HUES48 (cell line): ENCODE results near the gene NDUFAF8.

Source experiments
- H3K27ac ChIP-seq: one replicate; pipeline ENCODE4 v1.7.0; 2013; ENCODE audit warnings: low read depth, low read length, inconsistent platforms
- H3K27me3 ChIP-seq: 2 replicates; pipeline ENCODE4 v1.6.1; 2013; ENCODE audit warnings: mild to moderate bottlenecking, low read length; ENCODE audit not compliant: control insufficient read depth, insufficient read depth
- H3K36me3 ChIP-seq: 2 replicates; pipeline ENCODE4 v1.6.1; 2013; ENCODE audit warnings: low read length; ENCODE audit not compliant: control insufficient read depth, insufficient read depth
- H3K4me1 ChIP-seq: 2 replicates; pipeline ENCODE4 v1.6.1; 2013; ENCODE audit warnings: mild to moderate bottlenecking, low read length; ENCODE audit not compliant: control insufficient read depth, insufficient read depth
- H3K4me3 ChIP-seq: 2 replicates; pipeline ENCODE4 v1.5.1; 2013; ENCODE audit warnings: mild to moderate bottlenecking, low read depth, low read length
- H3K9ac ChIP-seq: 2 replicates; pipeline ENCODE4 v1.6.1; 2013; ENCODE audit warnings: mild to moderate bottlenecking, low read depth, low read length, moderate library complexity
- H3K9me3 ChIP-seq: 2 replicates; pipeline ENCODE4 v1.6.1; 2013; ENCODE audit warnings: low read length; ENCODE audit not compliant: control insufficient read depth, insufficient read depth

Gene NDUFAF8, protein sequence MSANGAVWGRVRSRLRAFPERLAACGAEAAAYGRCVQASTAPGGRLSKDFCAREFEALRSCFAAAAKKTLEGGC

GRCh38 chr17:81238815-81239713, at the start of gene NDUFAF8, which contains the start of gene TEPSIN:
Gene NDUFAF8 (plus strand): TSS chr17:81239318. CDS start chr17:81239364, 46 bp downstream.
Gene TEPSIN (minus strand): TSS chr17:81239055. CDS start chr17:81239033, 22 bp downstream.
- no peaks in the 10 kb centered on the region for H3K9me3 ChIP-seq
- H3K4me1 ChIP-seq, result peaks cover 9% of the 10 kb centered on the region; the same call in 1 of the 2 replicates
- H3K27me3 ChIP-seq, result no peaks in the 10 kb centered on the region
- H3K9ac ChIP-seq, result peak within 1 kb of the TSS; percentile 73
- H3K27ac ChIP-seq, result peak within 1 kb of the TSS; percentile 74
- peak within 1 kb of the TSS; percentile 82 for H3K4me3 ChIP-seq
- H3K36me3 ChIP-seq, result peaks cover 8% of the 10 kb centered on the region; the same call in 1 of the 2 replicates

- Histone ChIP-seq H3K4me3 (no peak overlapping the region), H3K27ac (no peak overlapping the region), H3K9me3 (no peaks in the 10 kb centered on the region), H3K27me3 (no peaks in the 10 kb centered on the region), H3K9ac (no peak overlapping the region), H3K4me1 (no peaks in the 10 kb centered on the region), H3K36me3 (peaks cover 30% of the 10 kb centered on the region)
Measured at GRCh38 chr17:81189670-81190530, 49.2 kb upstream of the NDUFAF8 start.

DNA sequence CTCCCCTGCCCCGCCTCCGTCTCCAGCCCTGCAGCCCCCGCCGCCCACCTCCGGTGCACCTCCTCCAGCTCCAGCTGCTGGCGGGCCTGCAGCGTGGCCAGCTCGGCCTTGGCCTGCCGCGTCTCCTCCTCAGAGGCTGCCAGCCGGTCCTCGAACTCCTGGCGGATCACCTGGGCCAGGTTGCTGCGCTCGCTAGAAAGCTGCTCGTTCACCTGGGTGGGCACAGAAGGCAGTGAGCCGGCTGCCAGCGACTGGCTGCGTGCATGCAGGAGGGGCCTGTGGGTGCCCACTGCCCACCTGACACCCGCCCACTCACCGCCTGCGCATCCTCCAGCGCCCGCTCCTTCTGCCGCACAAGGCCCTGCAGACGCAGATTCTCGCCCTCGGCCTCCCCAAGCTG, 48.5 kb upstream of the NDUFAF8 start:
- Histone ChIP-seq H3K9me3 (no peaks in the 10 kb centered on the region), H3K27ac (no peak overlapping the region), H3K4me3 (no peak overlapping the region), H3K36me3 (peaks cover 37% of the 10 kb centered on the region), H3K4me1 (no peaks in the 10 kb centered on the region), H3K9ac (no peak overlapping the region), H3K27me3 (no peaks in the 10 kb centered on the region)

DNA sequence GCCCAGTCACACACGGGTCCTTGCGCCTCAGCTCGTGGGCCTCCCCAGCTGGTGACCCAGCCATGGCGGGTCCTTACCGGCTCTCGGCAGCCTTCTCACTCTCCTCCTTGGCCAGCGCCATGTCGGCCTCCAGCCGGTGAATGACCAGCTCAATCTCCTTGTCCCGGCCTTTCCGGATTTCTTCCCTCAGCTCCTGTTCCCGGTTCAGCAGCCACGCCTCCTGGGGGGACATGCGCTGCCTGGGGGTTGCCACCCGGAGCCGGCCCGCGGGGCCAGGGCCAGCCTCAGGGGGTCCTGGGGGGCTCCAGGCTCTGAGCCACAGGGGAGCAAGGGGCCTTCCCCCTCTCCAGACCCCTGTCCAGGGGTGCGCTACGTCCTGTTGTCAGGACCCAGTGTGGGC, 48.0 kb upstream of the NDUFAF8 start:
- Histone ChIP-seq H3K36me3 (peaks cover 42% of the 10 kb centered on the region), H3K27ac (no peak overlapping the region), H3K9ac (no peak overlapping the region), H3K27me3 (no peaks in the 10 kb centered on the region), H3K4me3 (no peak overlapping the region), H3K4me1 (no peaks in the 10 kb centered on the region), H3K9me3 (no peaks in the 10 kb centered on the region)

GRCh38 chr17:81191646-81192045, 47.5 kb upstream of the NDUFAF8 start:
- H3K4me1 ChIP-seq, result no peaks in the 10 kb centered on the region
- no peak overlapping the region for H3K9ac ChIP-seq
- no peak overlapping the region for H3K27ac ChIP-seq
- H3K27me3 ChIP-seq, result no peaks in the 10 kb centered on the region
- H3K36me3 ChIP-seq, result peaks cover 47% of the 10 kb centered on the region
- H3K9me3 ChIP-seq, result no peaks in the 10 kb centered on the region
- H3K4me3 ChIP-seq, result no peak overlapping the region

- Histone ChIP-seq H3K9me3 (no peaks in the 10 kb centered on the region), H3K36me3 (peaks cover 49% of the 10 kb centered on the region), H3K4me1 (no peaks in the 10 kb centered on the region), H3K27ac (no peak overlapping the region), H3K27me3 (no peaks in the 10 kb centered on the region), H3K9ac (no peak overlapping the region), H3K4me3 (no peak overlapping the region)
Measured at GRCh38 chr17:81192386-81193050, 46.6 kb upstream of the NDUFAF8 start.

DNA sequence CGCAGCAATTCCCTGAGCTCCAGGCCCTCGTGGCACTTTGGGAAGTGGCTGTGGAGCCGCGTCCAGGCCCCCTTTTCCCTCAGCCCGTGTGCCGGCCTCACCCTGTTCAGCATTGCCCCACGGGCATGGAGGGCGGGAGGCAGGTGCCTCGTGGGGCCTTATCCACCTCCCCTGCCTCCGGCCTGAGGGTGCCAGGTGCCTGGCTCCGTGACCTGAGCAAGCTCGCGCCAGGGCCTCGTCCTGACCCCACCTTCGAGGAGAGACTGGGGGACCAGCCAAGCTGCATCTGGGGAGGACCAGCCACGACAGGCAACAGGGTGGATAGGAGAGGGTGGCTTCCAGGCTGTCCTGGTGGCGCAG, 46.1 kb upstream of the NDUFAF8 start:
- no peaks in the 10 kb centered on the region for H3K27me3 ChIP-seq
- H3K9me3 ChIP-seq, result no peaks in the 10 kb centered on the region
- H3K4me3 ChIP-seq, result no peak overlapping the region
- no peak overlapping the region for H3K9ac ChIP-seq
- peaks cover 54% of the 10 kb centered on the region for H3K36me3 ChIP-seq
- H3K4me1 ChIP-seq, result no peaks in the 10 kb centered on the region
- no peak overlapping the region for H3K27ac ChIP-seq

DNA sequence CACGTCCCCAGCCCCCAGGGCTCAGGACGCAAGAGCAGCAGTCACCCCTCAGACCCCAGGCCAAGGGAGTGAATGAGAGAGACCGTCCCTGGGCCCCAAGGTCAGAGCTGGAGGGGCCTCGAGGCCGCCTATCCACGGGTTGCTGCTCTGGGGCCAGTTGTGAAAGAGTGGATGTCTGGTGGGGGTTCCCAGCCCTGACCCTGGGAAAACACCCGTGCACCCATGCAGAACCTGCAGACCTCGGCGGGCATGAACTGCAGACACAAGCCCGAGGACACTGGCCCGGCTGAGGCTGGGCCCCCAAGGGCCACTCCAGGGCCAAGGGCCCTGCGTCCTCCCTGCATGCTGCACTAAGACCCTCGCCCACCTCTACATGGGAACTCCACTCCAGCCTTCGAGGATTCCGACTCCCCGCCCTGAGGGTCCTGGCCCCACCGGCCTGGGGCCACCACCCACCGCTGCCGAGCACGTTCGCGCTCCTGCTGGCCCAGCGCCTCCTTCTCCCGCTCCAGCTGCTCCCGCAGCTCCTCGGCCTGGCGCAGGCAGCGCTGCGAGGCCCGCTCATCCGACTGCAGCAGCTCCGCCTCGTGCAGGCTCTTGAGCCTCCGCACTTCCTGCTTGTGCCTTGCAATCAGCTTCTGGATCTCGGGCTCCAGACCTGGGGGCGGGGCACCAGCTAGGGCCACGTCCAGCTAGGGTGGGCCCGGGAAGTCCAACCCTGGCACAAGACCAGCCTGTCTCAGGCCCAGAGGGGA, 45.5 kb upstream of the NDUFAF8 start:
- no peak overlapping the region for H3K9ac ChIP-seq
- H3K4me3 ChIP-seq, result no peak overlapping the region
- H3K27ac ChIP-seq, result no peak overlapping the region
- H3K9me3 ChIP-seq, result no peaks in the 10 kb centered on the region
- no peaks in the 10 kb centered on the region for H3K4me1 ChIP-seq
- no peaks in the 10 kb centered on the region for H3K27me3 ChIP-seq
- H3K36me3 ChIP-seq, result peaks cover 50% of the 10 kb centered on the region

GRCh38 chr17:81194225-81194760, 44.8 kb upstream of the NDUFAF8 start:
- Histone ChIP-seq H3K4me3 (no peak overlapping the region), H3K9me3 (no peaks in the 10 kb centered on the region), H3K36me3 (peaks cover 51% of the 10 kb centered on the region), H3K4me1 (no peaks in the 10 kb centered on the region), H3K9ac (no peak overlapping the region), H3K27ac (no peak overlapping the region), H3K27me3 (no peaks in the 10 kb centered on the region)
